Activated T-helper 9 cell treated with anti-CD3 and anti-CD28 coated beads, Interleukin-2, amount 50 U/mL, for 16 hours (primary cell): Measurements from ENCODE around the gene RNLS.

Source experiments
- DNase-seq: peaks from one replicate; pipeline ENCODE4 v3.0.0-alpha.2; 2020; ENCODE audit warnings: low read depth

Gene RNLS

GRCh38 chr10:88230251-88230650 lies 352.9 kb downstream of the RNLS start:
- DNase-seq, result no peak

GRCh38 chr10:88228130-88228529 lies 355.0 kb downstream of the RNLS start:
- DNase-seq, result no peak

- no peak for DNase-seq
These were observed 355.6 kb downstream of the RNLS start for GRCh38 chr10:88227342-88228018.

GRCh38 chr10:88226891-88227290 lies 356.2 kb downstream of the RNLS start:
- DNase-seq, result no peak

GRCh38 chr10:88226071-88226659 lies 357.0 kb downstream of the RNLS start:
- DNase-seq, result no peak
